HS-27A (cell line): Measurements from ENCODE around the gene LAMB1.
A peak's percentile ranks its signal among the peaks of the same experiment; 100 is the strongest.

Experiments
- DNase-seq: peaks from one replicate; pipeline ENCODE4 v3.0.0-alpha.2; 2012; ENCODE audit warnings: low read depth, missing footprints

Gene LAMB1

DNA sequence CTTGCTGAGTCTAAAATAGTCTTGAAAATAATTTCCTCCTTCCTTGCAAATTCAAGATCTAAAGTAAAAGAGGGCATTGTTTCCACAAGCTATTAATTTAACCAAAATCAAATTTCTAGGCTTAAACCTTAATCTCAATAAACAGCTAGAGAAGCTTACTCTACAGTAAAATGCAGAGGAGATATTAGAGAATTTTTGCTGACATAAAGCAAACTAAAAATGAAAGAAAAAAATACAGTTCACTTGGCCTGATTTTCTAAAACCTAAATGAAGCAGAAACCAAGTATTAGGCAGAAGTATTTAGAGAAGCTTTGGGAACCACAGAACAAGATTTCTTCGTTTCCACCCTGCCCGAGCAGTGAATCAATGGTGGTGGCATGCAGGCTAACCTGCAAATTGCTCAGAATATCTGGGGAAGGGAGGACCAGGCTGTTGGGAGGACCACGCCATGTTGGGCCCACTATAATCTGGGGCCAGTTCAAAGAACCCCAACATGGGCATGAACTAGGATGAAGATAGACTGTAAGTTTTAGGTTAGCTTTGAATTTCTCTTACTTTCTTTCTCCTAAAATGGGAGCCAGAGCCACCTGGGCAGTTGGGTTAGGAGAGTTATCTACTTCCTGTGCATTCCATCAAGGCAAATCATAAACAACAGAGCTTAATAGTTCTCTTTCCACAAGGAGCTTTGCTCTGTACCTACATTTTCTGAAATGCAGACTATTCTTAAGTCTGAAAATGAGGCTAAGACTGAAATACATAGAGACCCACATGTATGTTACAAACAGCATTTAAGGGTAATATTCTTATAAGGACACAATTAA, 4.1 kb downstream of the LAMB1 start:
- no peak for DNase-seq

GRCh38 chr7:107998150-107998549, 4.8 kb downstream of the LAMB1 start:
- no peak for DNase-seq

DNA sequence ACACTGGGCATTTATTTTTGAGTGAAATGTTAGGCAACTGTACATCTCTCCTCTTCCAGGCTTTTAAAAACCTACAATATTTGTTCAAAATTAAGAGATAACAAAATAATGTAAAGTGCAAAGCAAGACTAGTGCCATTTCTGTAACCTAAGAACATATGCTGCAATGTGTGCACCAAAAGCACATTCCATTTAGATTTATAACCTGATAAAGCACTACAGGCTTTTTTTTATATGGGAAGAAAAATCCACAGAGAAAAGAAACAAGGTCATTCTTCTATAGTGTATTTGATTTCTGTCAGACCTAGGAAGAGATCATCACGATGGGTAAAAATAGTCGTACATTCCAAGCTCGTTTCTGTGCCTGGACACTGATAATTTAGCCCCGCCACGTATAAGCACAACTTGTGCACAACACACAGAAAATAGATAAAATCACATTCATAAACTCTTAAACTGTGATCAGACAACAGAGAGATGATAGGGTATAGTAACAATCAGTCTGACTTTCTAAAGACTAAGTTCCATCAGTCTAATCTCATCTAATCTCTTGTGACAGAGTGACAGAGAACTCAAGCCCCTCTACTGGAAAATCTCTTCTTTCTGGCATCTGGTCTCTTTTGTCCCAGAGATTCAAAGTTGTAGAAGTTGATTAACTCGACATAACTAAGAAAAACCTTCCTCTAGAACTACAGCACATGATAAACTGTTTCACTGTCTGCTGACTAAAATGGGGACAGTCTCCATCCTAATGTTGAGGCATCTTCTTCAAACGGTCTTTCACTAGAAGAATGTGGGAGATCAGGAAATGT, 6.7 kb downstream of the LAMB1 start:
- DNase-seq, result no peak

DNA sequence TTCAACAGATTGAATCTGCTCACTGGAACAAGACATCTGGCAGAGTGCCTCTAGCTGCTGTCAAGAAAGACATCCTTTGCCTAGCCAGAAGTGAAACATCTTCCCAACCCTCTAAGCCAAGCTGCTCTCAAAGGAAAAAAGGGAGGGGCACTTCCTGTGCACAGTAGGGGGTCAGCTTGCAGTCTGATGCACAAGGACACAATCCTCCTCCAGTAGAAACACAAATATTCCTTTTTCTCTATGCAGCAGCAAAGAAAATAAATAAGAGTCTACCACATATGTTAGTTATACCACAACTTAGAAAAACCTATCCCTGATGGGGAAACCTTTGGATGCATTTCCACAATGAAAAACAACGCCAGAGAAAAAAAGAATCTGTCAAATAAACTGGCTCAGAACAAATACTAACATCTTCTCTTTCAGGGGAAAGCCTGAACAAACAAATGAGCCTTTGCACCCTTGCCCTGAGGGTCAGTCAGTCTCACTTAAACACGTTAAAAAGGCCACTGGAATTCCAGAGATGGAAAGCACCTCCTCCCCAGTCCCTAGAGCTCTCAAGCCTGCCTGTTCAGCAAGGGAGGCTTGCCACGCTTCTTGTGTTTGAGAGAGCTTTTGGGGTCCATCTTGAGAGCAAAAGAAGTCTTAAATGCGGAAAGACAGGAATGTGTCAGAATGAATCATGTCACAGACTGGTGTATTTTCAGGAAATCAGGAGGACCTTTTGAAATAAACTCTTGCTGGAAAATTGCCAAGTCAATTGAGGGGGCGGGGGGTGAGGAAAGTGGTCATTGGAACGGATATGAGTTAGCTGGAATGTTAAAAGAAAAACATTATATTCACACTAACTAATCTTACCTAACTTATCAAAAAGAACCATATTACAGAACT, 7.5 kb downstream of the LAMB1 start:
- DNase-seq, result peak; percentile 89

DNA sequence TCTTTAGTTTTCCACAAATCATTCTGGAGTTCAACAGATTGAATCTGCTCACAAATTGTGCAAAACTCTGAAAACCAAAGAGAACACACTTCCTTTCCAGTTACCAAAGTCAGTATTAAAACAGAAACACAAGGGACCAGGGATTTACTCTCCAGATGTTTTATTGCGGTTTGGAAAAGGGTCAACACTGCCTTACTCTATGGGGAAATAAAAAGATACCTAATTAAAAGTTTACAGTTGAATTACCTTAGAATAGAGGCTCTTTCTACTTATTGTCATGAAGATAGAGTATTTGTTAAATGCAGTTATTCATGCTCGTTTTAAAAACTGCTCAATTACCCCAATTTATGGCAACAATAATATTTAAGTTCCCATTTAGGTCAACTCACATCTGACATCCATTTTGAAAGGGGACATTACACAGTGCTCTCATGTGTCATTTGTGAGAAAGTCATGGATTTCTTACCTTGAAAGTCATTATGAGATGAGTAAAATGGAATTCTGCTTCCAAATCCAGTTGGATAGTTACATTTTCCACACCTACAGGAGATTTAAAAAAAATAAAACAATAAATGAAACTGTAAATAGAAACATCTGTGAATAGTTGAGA, 8.4 kb downstream of the LAMB1 start:
- no peak for DNase-seq

DNA sequence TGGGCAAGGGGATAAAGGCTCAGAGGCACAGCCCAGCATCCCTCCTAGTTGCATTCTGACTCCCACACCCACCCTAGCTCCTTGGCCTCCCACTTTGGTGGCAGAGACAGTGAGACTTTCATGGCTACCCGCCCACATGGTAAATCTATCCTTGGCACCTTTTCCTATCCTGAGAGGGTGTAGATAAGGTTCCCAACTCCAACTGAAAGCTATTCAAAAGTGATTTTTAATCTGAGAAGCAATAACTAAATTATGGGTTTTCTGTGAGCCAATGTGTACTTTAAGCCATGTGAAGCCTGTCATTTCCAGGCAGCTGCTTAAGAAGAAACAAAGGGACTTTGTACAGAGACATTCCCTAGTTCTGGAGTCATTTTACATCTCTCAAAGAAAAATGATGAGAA, 9.1 kb downstream of the LAMB1 start:
- no peak for DNase-seq

DNA sequence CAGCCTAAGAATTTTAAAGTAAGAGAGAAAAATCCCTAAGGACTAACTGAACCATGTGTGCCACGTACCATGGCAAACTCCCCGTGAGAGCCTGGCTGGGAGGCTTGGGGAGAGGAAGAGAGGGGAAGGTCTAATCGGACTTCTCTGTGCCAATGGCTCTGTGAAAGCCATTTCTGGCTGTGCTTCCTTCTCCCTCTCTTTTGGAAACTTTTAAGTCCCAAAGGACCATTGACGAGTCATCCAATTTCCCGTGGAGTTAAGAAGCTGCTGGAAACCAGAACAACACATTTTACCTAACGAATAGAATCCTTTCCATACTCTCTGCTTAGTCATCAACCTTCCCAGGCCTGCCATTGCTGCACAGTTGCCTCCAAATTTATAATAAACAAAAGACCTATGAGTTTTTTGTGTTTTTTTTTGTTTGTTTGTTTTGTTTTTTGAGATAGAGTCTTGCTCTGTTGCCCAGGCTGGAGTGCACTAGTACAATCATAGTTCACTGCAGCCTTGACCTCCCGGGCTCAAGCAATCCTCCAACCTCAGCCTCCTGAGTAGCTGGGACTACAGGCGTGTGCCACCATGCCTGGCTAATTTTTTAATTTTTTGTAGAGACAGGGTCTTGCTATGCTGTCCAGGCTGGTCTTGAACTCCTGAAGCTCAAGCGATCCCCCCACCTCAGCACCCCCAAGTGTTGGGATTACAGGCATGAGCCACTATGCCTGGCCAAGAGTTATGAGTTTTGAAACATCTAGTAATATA, 13.2 kb downstream of the LAMB1 start:
- no peak for DNase-seq

- no peak for DNase-seq
Measured at GRCh38 chr7:107982918-107983389, 20.0 kb downstream of the LAMB1 start.

- DNase-seq, result no peak
Measured at GRCh38 chr7:107982042-107982840, 20.7 kb downstream of the LAMB1 start.

GRCh38 chr7:107981466-107981865, 21.5 kb downstream of the LAMB1 start:
- no peak for DNase-seq

GRCh38 chr7:107980671-107981190, 22.2 kb downstream of the LAMB1 start:
- no peak for DNase-seq

- no peak for DNase-seq
Measured at GRCh38 chr7:107980171-107980570, 22.8 kb downstream of the LAMB1 start.

- no peak for DNase-seq
Measured at GRCh38 chr7:107978815-107979408, 24.0 kb downstream of the LAMB1 start.

DNA sequence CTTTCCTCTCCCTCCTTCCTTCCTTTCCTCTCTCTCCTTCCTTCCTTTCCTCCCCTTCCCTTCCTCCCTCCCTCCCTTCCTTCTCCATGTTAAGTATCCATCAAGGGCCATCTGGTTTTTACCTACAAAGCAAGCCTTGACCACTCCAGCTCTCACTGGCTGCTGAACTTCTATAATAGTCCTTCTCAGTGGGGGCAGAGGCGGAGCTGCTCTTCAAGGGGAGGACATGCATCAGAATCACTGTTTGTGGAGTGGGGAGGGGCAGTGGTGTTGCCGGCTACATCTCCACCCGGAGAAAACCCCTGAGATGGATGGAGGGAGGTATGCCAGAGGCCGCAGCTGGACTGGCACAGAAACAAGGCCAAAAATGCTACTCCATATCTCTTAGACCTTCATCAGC, 25.9 kb downstream of the LAMB1 start:
- DNase-seq, result no peak

GRCh38 chr7:107976620-107977019, 26.3 kb downstream of the LAMB1 start:
- DNase-seq, result no peak

- DNase-seq, result no peak
Measured at GRCh38 chr7:107975394-107976013, 27.5 kb downstream of the LAMB1 start.

DNA sequence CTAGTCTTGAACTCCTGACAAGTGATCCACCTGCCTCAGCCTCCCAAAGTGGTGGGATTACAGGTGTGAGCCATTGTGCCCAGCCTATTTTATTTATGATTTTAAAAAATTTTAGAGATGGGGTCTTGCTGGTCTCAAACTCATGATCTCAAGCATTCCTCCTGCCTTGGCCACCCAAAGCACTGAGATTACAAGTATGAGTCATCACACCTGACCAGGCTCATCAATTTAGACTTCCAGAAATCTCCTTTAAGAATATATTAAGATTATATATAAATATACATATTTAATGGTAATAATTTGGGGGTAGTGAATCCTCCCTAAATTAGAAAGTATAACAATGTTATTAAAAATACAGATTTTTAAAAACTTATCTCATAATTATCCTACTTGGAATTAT, 29.1 kb downstream of the LAMB1 start:
- DNase-seq, result no peak

DNA sequence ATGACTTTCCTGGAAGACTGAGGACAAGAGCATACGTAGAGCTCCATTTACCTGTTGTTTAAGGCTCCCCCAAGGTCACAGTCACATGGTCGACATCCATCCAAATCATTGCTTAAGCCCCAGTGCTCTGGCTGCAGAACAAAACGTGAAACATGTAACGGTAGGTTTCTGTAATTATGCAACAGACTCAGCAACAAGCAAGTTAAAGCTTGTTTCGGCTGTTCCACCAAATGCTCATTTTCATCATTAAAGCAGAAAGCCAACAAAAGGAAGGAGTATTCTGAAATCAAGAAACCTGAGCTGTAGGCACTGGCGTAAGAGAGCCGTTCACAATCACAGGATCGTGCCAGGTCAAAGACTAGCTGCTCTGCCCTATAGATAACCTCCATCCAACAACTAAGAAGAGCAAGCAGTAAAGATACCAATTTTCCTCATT, 30.0 kb downstream of the LAMB1 start:
- DNase-seq, result no peak

DNA sequence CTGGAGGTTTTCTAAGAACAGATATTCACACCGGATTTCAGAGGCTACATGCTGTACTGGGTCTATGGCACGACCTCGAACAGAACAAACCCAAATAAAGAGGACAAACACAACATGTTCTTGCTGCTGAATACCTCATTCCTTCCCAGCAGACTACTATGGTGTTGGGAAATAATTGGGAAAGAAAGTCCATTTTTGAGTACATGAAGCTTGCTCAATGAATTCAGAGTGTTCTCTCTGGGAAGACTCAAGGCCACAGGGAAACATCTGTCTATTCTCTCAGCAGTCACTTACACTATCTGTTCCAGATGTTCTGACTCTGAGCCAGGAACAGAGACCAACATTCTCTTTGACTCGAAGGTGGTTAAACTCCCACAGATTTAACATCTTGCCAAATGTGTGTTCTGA, 30.9 kb downstream of the LAMB1 start:
- no peak for DNase-seq
